Progenitor cell of endocrine pancreas (in vitro differentiated cells): ENCODE results near the gene TXK. TPM values are rescaled to one million over a fixed set of nuclear protein-coding genes. Genes with fewer than 3 reads are reported as not detected.

Source experiments
- DNase-seq: peaks from one replicate; pipeline ENCODE4 v3.0.0; 2021; ENCODE audit warnings: low spot score; ENCODE audit not compliant: unreplicated experiment
- H3K27ac Mint-ChIP-seq: 2 replicates; pipeline ENCODE4 v1.8.0; 2021; ENCODE audit warnings: mild to moderate bottlenecking, moderate library complexity, mixed read lengths
- H3K27me3 Mint-ChIP-seq: 2 replicates; pipeline ENCODE4 v1.8.0; 2021; ENCODE audit warnings: mixed read lengths
- H3K36me3 Mint-ChIP-seq: 2 replicates; pipeline ENCODE4 v1.8.0; 2022; ENCODE audit warnings: mixed read lengths; ENCODE audit not compliant: insufficient read depth
- H3K4me1 Mint-ChIP-seq: 2 replicates; pipeline ENCODE4 v1.8.0; 2021; ENCODE audit warnings: low read depth, mixed read lengths
- H3K4me3 Mint-ChIP-seq: 2 replicates; pipeline ENCODE4 v1.8.0; 2021; ENCODE audit warnings: low read depth, mild to moderate bottlenecking, moderate library complexity, mixed read lengths
- H3K9me3 Mint-ChIP-seq: 2 replicates; pipeline ENCODE4 v1.8.0; 2021; ENCODE audit warnings: low read depth, mixed read lengths
- total RNA-seq: library from RNA; stranded (reverse); gene quantifications from 2 replicates; pipeline ENCODE4 v1.2.1, GENCODE V29; 2021
- TF ChIP-seq, protein P1 (sequence below): fragments of 200-600 bp; sonication (generic); IDR thresholded peaks from one replicate; pipeline ENCODE4 v1.5.0; 2021; ENCODE audit warnings: antibody characterized with exemption, mild to moderate bottlenecking; ENCODE audit not compliant: unreplicated experiment

The TXK gene
- total RNA-seq, 1 donor from 2014 or later: 1.3 TPM

DNA sequence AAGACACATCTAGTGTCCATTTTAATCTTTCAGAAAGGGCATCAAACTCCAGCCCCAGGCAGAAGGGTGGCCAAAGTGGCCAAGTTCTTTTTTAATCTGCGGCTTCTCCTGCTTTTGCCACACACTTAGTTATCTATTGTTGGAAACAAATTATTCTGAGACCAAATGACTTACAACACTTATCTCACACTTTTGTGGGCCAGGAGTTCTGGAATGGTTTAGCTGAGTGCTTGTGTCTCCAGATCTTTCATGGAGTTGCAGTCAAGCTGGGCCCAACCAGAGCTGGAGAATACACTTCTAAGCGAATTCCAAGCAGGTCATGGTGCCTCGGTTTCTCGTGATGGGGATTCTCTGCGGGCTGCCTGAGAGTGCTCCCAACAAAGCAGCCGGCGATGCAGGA lies 4.0 kb downstream of the TXK start:
- Mint-ChIP-seq H3K27me3 (no peaks in the 10 kb centered on the region), H3K4me1 (peaks cover 33% of the 10 kb centered on the region), H3K9me3 (no peaks in the 10 kb centered on the region), H3K27ac (no peak overlapping the region), H3K36me3 (no peaks in the 10 kb centered on the region), H3K4me3 (no peak overlapping the region)
- TF ChIP-seq, protein P1, sequence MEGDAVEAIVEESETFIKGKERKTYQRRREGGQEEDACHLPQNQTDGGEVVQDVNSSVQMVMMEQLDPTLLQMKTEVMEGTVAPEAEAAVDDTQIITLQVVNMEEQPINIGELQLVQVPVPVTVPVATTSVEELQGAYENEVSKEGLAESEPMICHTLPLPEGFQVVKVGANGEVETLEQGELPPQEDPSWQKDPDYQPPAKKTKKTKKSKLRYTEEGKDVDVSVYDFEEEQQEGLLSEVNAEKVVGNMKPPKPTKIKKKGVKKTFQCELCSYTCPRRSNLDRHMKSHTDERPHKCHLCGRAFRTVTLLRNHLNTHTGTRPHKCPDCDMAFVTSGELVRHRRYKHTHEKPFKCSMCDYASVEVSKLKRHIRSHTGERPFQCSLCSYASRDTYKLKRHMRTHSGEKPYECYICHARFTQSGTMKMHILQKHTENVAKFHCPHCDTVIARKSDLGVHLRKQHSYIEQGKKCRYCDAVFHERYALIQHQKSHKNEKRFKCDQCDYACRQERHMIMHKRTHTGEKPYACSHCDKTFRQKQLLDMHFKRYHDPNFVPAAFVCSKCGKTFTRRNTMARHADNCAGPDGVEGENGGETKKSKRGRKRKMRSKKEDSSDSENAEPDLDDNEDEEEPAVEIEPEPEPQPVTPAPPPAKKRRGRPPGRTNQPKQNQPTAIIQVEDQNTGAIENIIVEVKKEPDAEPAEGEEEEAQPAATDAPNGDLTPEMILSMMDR: no peak
- DNase-seq: no peak

DNA sequence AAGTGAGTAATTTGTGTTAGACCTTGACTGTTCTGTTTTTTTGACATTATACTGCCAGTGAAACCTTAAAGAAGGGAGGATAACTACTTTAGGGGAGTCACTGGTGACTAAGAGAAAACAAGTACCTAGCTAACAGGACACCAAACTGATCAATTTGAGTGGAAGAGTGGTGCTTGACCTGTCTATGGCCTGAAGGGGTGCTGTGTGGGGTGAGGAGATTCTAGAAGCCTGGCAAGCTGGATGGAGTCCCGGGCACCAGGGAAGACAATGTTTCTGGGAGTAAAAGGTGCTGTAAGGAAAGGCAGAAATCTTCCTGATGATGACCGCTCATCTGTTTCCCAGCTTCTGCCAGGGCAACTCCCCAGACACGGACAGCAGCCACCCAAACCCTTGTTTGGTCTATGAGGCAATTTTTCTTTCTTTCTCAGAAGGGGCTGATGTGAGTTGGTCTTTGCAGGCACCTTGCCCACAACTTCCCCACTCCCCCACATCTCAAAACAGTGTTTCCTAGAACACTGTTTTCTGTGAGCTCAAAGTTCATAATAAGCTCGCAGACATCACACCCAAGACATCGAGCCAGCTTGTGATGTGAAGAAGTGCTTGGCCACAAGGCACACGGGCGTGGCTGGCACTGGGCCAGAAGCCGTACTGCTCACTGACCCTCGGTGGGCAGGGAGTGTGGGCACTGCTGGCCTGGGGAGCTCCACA lies 4.6 kb downstream of the TXK start:
- H3K27ac Mint-ChIP-seq: no peak overlapping the region
- no peaks in the 10 kb centered on the region for H3K27me3 Mint-ChIP-seq

DNA sequence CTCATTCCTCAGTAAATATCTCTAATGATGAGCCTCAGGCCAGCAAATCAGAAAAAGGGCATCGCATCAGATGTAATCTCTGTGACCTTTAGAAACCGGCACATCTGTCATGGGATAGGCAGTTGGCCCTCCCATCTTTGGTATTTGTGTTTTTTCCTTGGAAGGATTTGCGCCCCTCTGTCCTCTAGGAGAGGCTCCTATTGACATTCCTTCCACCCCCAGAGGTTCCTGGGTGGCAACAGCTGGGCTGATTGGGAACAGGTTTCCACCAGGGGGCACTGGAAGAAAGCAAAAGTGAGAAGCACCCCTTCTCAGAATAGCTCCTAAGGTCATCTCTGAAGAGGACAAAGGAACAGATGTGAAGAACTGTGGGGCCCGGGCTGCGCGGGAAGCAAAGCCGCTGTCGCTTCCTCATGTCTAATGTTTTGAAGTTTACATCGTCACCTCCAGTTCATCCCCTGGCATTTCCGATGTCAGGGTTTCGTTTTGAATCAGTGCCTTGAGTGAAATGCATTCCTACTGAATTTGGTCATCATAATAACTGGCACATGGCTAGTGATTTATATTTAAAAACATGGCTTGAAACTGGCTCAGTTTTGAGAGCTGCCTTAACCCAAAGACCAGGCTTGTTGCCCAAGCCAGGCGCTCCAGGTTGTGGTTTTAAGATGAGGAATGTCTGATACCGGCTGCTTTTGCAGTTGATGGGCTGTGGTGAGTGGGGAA lies 6.2 kb downstream of the TXK start:
- no peak overlapping the region for H3K4me3 Mint-ChIP-seq

More for the DNA sequence above, 4.6 kb downstream of the TXK start:
- H3K4me1 Mint-ChIP-seq: peaks cover 36% of the 10 kb centered on the region
- DNase-seq: no peak
- H3K9me3 Mint-ChIP-seq: no peaks in the 10 kb centered on the region
- H3K4me3 Mint-ChIP-seq: no peak overlapping the region
- TF ChIP-seq, protein P1: peak; percentile 14
- H3K36me3 Mint-ChIP-seq: no peaks in the 10 kb centered on the region

DNA sequence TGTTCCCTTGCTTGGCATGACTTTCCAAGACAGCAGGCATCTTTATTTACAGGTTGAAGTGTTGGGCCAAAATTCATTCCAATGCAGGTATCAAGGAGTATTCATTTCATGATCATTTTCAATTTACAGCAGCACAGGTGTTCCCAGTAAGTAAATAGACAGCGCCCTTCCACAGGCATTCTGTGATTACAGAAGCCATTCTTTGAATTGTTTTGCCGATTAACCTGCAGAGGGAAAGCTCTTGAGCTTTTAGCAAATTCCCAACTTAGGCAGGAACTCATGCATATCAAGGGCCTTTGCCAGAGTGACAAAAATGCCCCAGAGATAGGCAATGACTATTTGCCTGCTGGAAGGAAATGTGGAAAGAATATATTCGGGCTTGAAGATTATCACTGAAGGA lies 6.8 kb downstream of the TXK start:
- H3K27me3 Mint-ChIP-seq: no peaks in the 10 kb centered on the region
- H3K4me3 Mint-ChIP-seq: no peak overlapping the region
- no peaks in the 10 kb centered on the region for H3K36me3 Mint-ChIP-seq
- DNase-seq: no peak
- H3K9me3 Mint-ChIP-seq: no peaks in the 10 kb centered on the region
- H3K4me1 Mint-ChIP-seq: peaks cover 38% of the 10 kb centered on the region
- H3K27ac Mint-ChIP-seq: peak overlapping the region; percentile 93
- TF ChIP-seq, protein P1: no peak

More for the DNA sequence above, 6.2 kb downstream of the TXK start:
- Mint-ChIP-seq H3K4me1 (peaks cover 38% of the 10 kb centered on the region), H3K27ac (peak overlapping the region; percentile 93), H3K36me3 (no peaks in the 10 kb centered on the region), H3K27me3 (no peaks in the 10 kb centered on the region), H3K9me3 (no peaks in the 10 kb centered on the region)
- TF ChIP-seq, protein P1: peak; percentile 68
- DNase-seq: peak; percentile 29

DNA sequence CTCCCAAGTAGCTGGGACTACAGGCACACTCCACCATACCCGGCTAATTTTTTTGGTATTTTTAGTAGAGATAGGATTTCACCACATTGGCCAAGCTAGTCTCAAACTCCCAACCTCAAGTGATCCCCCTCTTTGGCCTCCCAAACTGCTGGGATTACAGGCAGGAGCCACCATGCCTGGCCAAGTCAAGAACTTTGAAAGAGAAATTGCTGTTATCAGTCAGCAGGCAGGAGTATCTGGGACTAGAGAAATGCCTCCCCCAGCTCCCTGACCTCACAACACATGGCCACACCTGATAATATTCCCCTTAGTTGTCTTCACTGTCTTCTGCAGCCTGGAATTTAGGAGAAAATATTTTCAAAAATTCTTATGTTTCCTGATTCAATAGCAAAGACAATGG lies 7.4 kb downstream of the TXK start:
- H3K36me3 Mint-ChIP-seq: no peaks in the 10 kb centered on the region
- no peak overlapping the region for H3K4me3 Mint-ChIP-seq
- TF ChIP-seq, protein P1: no peak
- H3K9me3 Mint-ChIP-seq: no peaks in the 10 kb centered on the region
- H3K27ac Mint-ChIP-seq: no peak overlapping the region
- peaks cover 32% of the 10 kb centered on the region for H3K4me1 Mint-ChIP-seq
- no peak for DNase-seq
- H3K27me3 Mint-ChIP-seq: no peaks in the 10 kb centered on the region
